ENCODE data around the gene RTP1.
"Not testable (repeated sequence)": the region's sequence is repeated elsewhere in the genome, so short reads cannot be mapped to it uniquely, and the experiment has no call there.

Gene RTP1

GRCh38 chr3:187183210-187183862 lies 13.9 kb upstream of the RTP1 start:
- H3K4me1 ChIP-seq (ENCODE audit: control insufficient read depth, insufficient read depth, low read length) = peaks cover 11% of the 10 kb centered on the region
- H3K4me3 ChIP-seq (ENCODE audit: low read length) = no peak overlapping the region
- no peaks in the 10 kb centered on the region for H3K36me3 ChIP-seq (ENCODE audit: control insufficient read depth, insufficient read depth, low read length)
- no peak overlapping the region for H3K9ac ChIP-seq (ENCODE audit: low read length)
- no peaks in the 10 kb centered on the region for H3K27me3 ChIP-seq (ENCODE audit: control insufficient read depth, insufficient read depth, low read length)
- no peaks in the 10 kb centered on the region for H3K9me3 ChIP-seq (ENCODE audit: control insufficient read depth, low read length)

- no peaks in the 10 kb centered on the region for H3K9me3 ChIP-seq (ENCODE audit: control insufficient read depth, low read length)
- H3K9ac ChIP-seq (ENCODE audit: low read length) = no peak overlapping the region
- no peak overlapping the region for H3K4me3 ChIP-seq (ENCODE audit: low read length)
- no peaks in the 10 kb centered on the region for H3K36me3 ChIP-seq (ENCODE audit: control insufficient read depth, insufficient read depth, low read length)
- no peaks in the 10 kb centered on the region for H3K27me3 ChIP-seq (ENCODE audit: control insufficient read depth, insufficient read depth, low read length)
- peaks cover 11% of the 10 kb centered on the region for H3K4me1 ChIP-seq (ENCODE audit: control insufficient read depth, insufficient read depth, low read length)
Observed at GRCh38 chr3:187183903-187184302, 13.4 kb upstream of the RTP1 start.

GRCh38 chr3:187185759-187186158 lies 11.5 kb upstream of the RTP1 start:
- Histone ChIP-seq H3K36me3 (ENCODE audit: control insufficient read depth, insufficient read depth, low read length) (no peaks in the 10 kb centered on the region), H3K4me1 (ENCODE audit: control insufficient read depth, insufficient read depth, low read length) (peaks cover 11% of the 10 kb centered on the region), H3K4me3 (ENCODE audit: low read length) (no peak overlapping the region), H3K9me3 (ENCODE audit: control insufficient read depth, low read length) (no peaks in the 10 kb centered on the region), H3K27me3 (ENCODE audit: control insufficient read depth, insufficient read depth, low read length) (no peaks in the 10 kb centered on the region), H3K9ac (ENCODE audit: low read length) (no peak overlapping the region)

- no peak overlapping the region for H3K4me3 ChIP-seq (ENCODE audit: low read length)
- H3K36me3 ChIP-seq (ENCODE audit: control insufficient read depth, insufficient read depth, low read length) = no peaks in the 10 kb centered on the region
- peaks cover 11% of the 10 kb centered on the region for H3K4me1 ChIP-seq (ENCODE audit: control insufficient read depth, insufficient read depth, low read length)
- H3K9me3 ChIP-seq (ENCODE audit: control insufficient read depth, low read length) = no peaks in the 10 kb centered on the region
- H3K27me3 ChIP-seq (ENCODE audit: control insufficient read depth, insufficient read depth, low read length) = no peaks in the 10 kb centered on the region
- no peak overlapping the region for H3K9ac ChIP-seq (ENCODE audit: low read length)
Observed at GRCh38 chr3:187186375-187186774, 10.9 kb upstream of the RTP1 start.

- H3K27me3 ChIP-seq (ENCODE audit: control insufficient read depth, insufficient read depth, low read length) = no peaks in the 10 kb centered on the region
- no peak overlapping the region for H3K9ac ChIP-seq (ENCODE audit: low read length)
- peaks cover 11% of the 10 kb centered on the region for H3K4me1 ChIP-seq (ENCODE audit: control insufficient read depth, insufficient read depth, low read length)
- no peaks in the 10 kb centered on the region for H3K36me3 ChIP-seq (ENCODE audit: control insufficient read depth, insufficient read depth, low read length)
- no peak overlapping the region for H3K4me3 ChIP-seq (ENCODE audit: low read length)
- H3K9me3 ChIP-seq (ENCODE audit: control insufficient read depth, low read length) = no peaks in the 10 kb centered on the region
Observed at GRCh38 chr3:187186801-187187421, 10.4 kb upstream of the RTP1 start.

GRCh38 chr3:187188931-187189330 lies 8.4 kb upstream of the RTP1 start:
- no peaks in the 10 kb centered on the region for H3K36me3 ChIP-seq (ENCODE audit: control insufficient read depth, insufficient read depth, low read length)
- no peak overlapping the region for H3K9ac ChIP-seq (ENCODE audit: low read length)
- H3K27me3 ChIP-seq (ENCODE audit: control insufficient read depth, insufficient read depth, low read length) = no peaks in the 10 kb centered on the region
- no peaks in the 10 kb centered on the region for H3K9me3 ChIP-seq (ENCODE audit: control insufficient read depth, low read length)
- no peak overlapping the region for H3K4me3 ChIP-seq (ENCODE audit: low read length)
- peaks cover 11% of the 10 kb centered on the region for H3K4me1 ChIP-seq (ENCODE audit: control insufficient read depth, insufficient read depth, low read length)

- Histone ChIP-seq H3K4me3 (ENCODE audit: low read length) (no peak overlapping the region), H3K36me3 (ENCODE audit: control insufficient read depth, insufficient read depth, low read length) (no peaks in the 10 kb centered on the region), H3K9ac (ENCODE audit: low read length) (no peak overlapping the region), H3K4me1 (ENCODE audit: control insufficient read depth, insufficient read depth, low read length) (peaks cover 11% of the 10 kb centered on the region), H3K9me3 (ENCODE audit: control insufficient read depth, low read length) (no peaks in the 10 kb centered on the region), H3K27me3 (ENCODE audit: control insufficient read depth, insufficient read depth, low read length) (no peaks in the 10 kb centered on the region)
Observed at GRCh38 chr3:187191271-187191670, 6.0 kb upstream of the RTP1 start.

- Histone ChIP-seq H3K9me3 (ENCODE audit: control insufficient read depth, low read length) (no peaks in the 10 kb centered on the region), H3K9ac (ENCODE audit: low read length) (no peak overlapping the region), H3K4me3 (ENCODE audit: low read length) (no peak overlapping the region), H3K36me3 (ENCODE audit: control insufficient read depth, insufficient read depth, low read length) (no peaks in the 10 kb centered on the region), H3K4me1 (ENCODE audit: control insufficient read depth, insufficient read depth, low read length) (no peaks in the 10 kb centered on the region), H3K27me3 (ENCODE audit: control insufficient read depth, insufficient read depth, low read length) (no peaks in the 10 kb centered on the region)
Observed at GRCh38 chr3:187193181-187193580, 4.1 kb upstream of the RTP1 start.

- Histone ChIP-seq H3K4me1 (ENCODE audit: control insufficient read depth, insufficient read depth, low read length) (no peaks in the 10 kb centered on the region), H3K27me3 (ENCODE audit: control insufficient read depth, insufficient read depth, low read length) (no peaks in the 10 kb centered on the region), H3K9me3 (ENCODE audit: control insufficient read depth, low read length) (no peaks in the 10 kb centered on the region), H3K36me3 (ENCODE audit: control insufficient read depth, insufficient read depth, low read length) (no peaks in the 10 kb centered on the region), H3K9ac (ENCODE audit: low read length) (no peak overlapping the region), H3K4me3 (ENCODE audit: low read length) (no peak overlapping the region)
Observed at GRCh38 chr3:187196573-187197334, 532 bp upstream of the RTP1 start.

- Histone ChIP-seq H3K9ac (ENCODE audit: low read length) (no peak overlapping the region), H3K4me1 (ENCODE audit: control insufficient read depth, insufficient read depth, low read length) (no peaks in the 10 kb centered on the region), H3K4me3 (ENCODE audit: low read length) (no peak overlapping the region), H3K27me3 (ENCODE audit: control insufficient read depth, insufficient read depth, low read length) (no peaks in the 10 kb centered on the region), H3K9me3 (ENCODE audit: control insufficient read depth, low read length) (no peaks in the 10 kb centered on the region), H3K36me3 (ENCODE audit: control insufficient read depth, insufficient read depth, low read length) (no peaks in the 10 kb centered on the region)
Observed at GRCh38 chr3:187198490-187198889, 1.2 kb downstream of the RTP1 start.

GRCh38 chr3:187199463-187200050 lies 2.3 kb downstream of the RTP1 start:
- H3K9me3 ChIP-seq (ENCODE audit: control insufficient read depth, low read length); H3K4me3 ChIP-seq (ENCODE audit: low read length); H3K27me3 ChIP-seq (ENCODE audit: control insufficient read depth, insufficient read depth, low read length); H3K36me3 ChIP-seq (ENCODE audit: control insufficient read depth, insufficient read depth, low read length); H3K9ac ChIP-seq (ENCODE audit: low read length); H3K4me1 ChIP-seq (ENCODE audit: control insufficient read depth, insufficient read depth, low read length): not testable (repeated sequence)

GRCh38 chr3:187205683-187206082 lies 8.4 kb downstream of the RTP1 start:
- no peak overlapping the region for H3K4me3 ChIP-seq (ENCODE audit: low read length)
- no peaks in the 10 kb centered on the region for H3K9me3 ChIP-seq (ENCODE audit: control insufficient read depth, low read length)
- H3K27me3 ChIP-seq (ENCODE audit: control insufficient read depth, insufficient read depth, low read length) = no peaks in the 10 kb centered on the region
- peaks cover 24% of the 10 kb centered on the region for H3K4me1 ChIP-seq (ENCODE audit: control insufficient read depth, insufficient read depth, low read length)
- H3K36me3 ChIP-seq (ENCODE audit: control insufficient read depth, insufficient read depth, low read length) = no peaks in the 10 kb centered on the region
- no peak overlapping the region for H3K9ac ChIP-seq (ENCODE audit: low read length)
